Measurements from ENCODE around the gene SLC35B4. TPM values are rescaled to one million over a fixed set of nuclear protein-coding genes. Genes with fewer than 3 reads are reported as not detected.

SLC35B4 gene
- 19.4 and 20.7 TPM in 2 replicates for total RNA-seq (2014; rRNA removed; shearing (Covaris generic))

GRCh38 chr7:134316539-134317344, at the start of gene SLC35B4:
Gene SLC35B4 (minus strand): TSS chr7:134316930. CDS start chr7:134316751, 179 bp downstream.
- DNase-seq (ENCODE audit: low spot score) = peak; percentile 92

GRCh38 chr7:134366481-134366880, 49.8 kb upstream of the SLC35B4 start:
- DNase-seq (ENCODE audit: low spot score) = no peak

- no peak for DNase-seq (ENCODE audit: low spot score)
Observed at GRCh38 chr7:134365341-134366054, 48.8 kb upstream of the SLC35B4 start.

- DNase-seq (ENCODE audit: low spot score) = peak; percentile 75
Observed at GRCh38 chr7:134364619-134365037, 47.9 kb upstream of the SLC35B4 start.

GRCh38 chr7:134362587-134363483, 46.1 kb upstream of the SLC35B4 start:
- DNase-seq (ENCODE audit: low spot score) = no peak

GRCh38 chr7:134359787-134360432, 43.2 kb upstream of the SLC35B4 start:
- DNase-seq (ENCODE audit: low spot score) = no peak

GRCh38 chr7:134357486-134357885, 40.8 kb upstream of the SLC35B4 start:
- no peak for DNase-seq (ENCODE audit: low spot score)

GRCh38 chr7:134356421-134356936, 39.7 kb upstream of the SLC35B4 start:
- no peak for DNase-seq (ENCODE audit: low spot score)

GRCh38 chr7:134355927-134356326, 39.2 kb upstream of the SLC35B4 start:
- DNase-seq (ENCODE audit: low spot score) = no peak

GRCh38 chr7:134355004-134355525, 38.3 kb upstream of the SLC35B4 start:
- DNase-seq (ENCODE audit: low spot score) = no peak

- no peak for DNase-seq (ENCODE audit: low spot score)
Observed at GRCh38 chr7:134353411-134353810, 36.7 kb upstream of the SLC35B4 start.

GRCh38 chr7:134351424-134351823, 34.7 kb upstream of the SLC35B4 start:
- no peak for DNase-seq (ENCODE audit: low spot score)

- no peak for DNase-seq (ENCODE audit: low spot score)
Observed at GRCh38 chr7:134350709-134351108, 34.0 kb upstream of the SLC35B4 start.

- no peak for DNase-seq (ENCODE audit: low spot score)
Observed at GRCh38 chr7:134347567-134347966, 30.8 kb upstream of the SLC35B4 start.

- DNase-seq (ENCODE audit: low spot score) = no peak
Observed at GRCh38 chr7:134343796-134344195, 27.1 kb upstream of the SLC35B4 start.

- DNase-seq (ENCODE audit: low spot score) = no peak
Observed at GRCh38 chr7:134343136-134343535, 26.4 kb upstream of the SLC35B4 start.

GRCh38 chr7:134339475-134339874, 22.7 kb upstream of the SLC35B4 start:
- no peak for DNase-seq (ENCODE audit: low spot score)

GRCh38 chr7:134337980-134338379, 21.2 kb upstream of the SLC35B4 start:
- DNase-seq (ENCODE audit: low spot score) = no peak

- DNase-seq (ENCODE audit: low spot score) = no peak
Observed at GRCh38 chr7:134334408-134334807, 17.7 kb upstream of the SLC35B4 start.

GRCh38 chr7:134333943-134334342, 17.2 kb upstream of the SLC35B4 start:
- no peak for DNase-seq (ENCODE audit: low spot score)

- no peak for DNase-seq (ENCODE audit: low spot score)
Observed at GRCh38 chr7:134332892-134333291, 16.2 kb upstream of the SLC35B4 start.
